Measurements from ENCODE around the gene RABGGTA. TPM values are rescaled to one million over a fixed set of nuclear protein-coding genes. Genes with fewer than 3 reads are reported as not detected.

Gene RABGGTA
- total RNA-seq, 1 donor from 2014 or later, result 36.1 TPM

GRCh38 chr14:24216345-24216699 lies 55.1 kb downstream of the RABGGTA start:
- DNase-seq (ENCODE audit: low spot score), result no peak

Other genes with a start within 250 kb of the RABGGTA start
- 1.3 TPM for gene CARMIL3, start 219.6 kb downstream of the RABGGTA start, total RNA-seq
- 1.5 TPM for gene CPNE6, start 200.0 kb downstream of the RABGGTA start, total RNA-seq
- gene PCK2, start 177.3 kb downstream of the RABGGTA start, total RNA-seq, result 116 TPM
- 65.7 TPM for gene DCAF11, start 156.8 kb downstream of the RABGGTA start, total RNA-seq
- gene NRL, start 156.6 kb downstream of the RABGGTA start, total RNA-seq, result 3.9 TPM
- 0.55 TPM for gene FITM1, start 140.9 kb downstream of the RABGGTA start, total RNA-seq
- gene PSME1, start 135.4 kb downstream of the RABGGTA start, total RNA-seq, result 227 TPM
- gene EMC9, start 130.0 kb downstream of the RABGGTA start, total RNA-seq, result 25.7 TPM
- gene PSME2, start 125.0 kb downstream of the RABGGTA start, total RNA-seq, result 213 TPM
- gene RNF31, start 124.1 kb downstream of the RABGGTA start, total RNA-seq, result 86.6 TPM
- 101 TPM for gene IRF9, start 110.3 kb downstream of the RABGGTA start, total RNA-seq
- 12.6 TPM for gene REC8, start 99.5 kb downstream of the RABGGTA start, total RNA-seq
- 69.1 TPM for gene IPO4, start 82.8 kb downstream of the RABGGTA start, total RNA-seq
- 42.9 TPM for gene TM9SF1, start 76.2 kb downstream of the RABGGTA start, total RNA-seq
- gene TSSK4, start 65.9 kb downstream of the RABGGTA start, total RNA-seq, result 2.1 TPM
- gene CHMP4A, start 58.1 kb downstream of the RABGGTA start, total RNA-seq, result 58.6 TPM
- gene MDP1, start 55.5 kb downstream of the RABGGTA start, total RNA-seq, result 17.0 TPM
- gene NEDD8, start 39.2 kb downstream of the RABGGTA start, total RNA-seq, result 159 TPM
- 78.7 TPM for gene GMPR2, start 38.7 kb downstream of the RABGGTA start, total RNA-seq
- gene TINF2, start 29.0 kb downstream of the RABGGTA start, total RNA-seq, result 82.5 TPM
- gene TGM1, start 8.4 kb downstream of the RABGGTA start, total RNA-seq, result 7.7 TPM
- 28.7 TPM for gene DHRS1, start 28.2 kb upstream of the RABGGTA start, total RNA-seq
- gene NOP9, start 28.3 kb upstream of the RABGGTA start, total RNA-seq, result 36.5 TPM
- 11.1 TPM for gene CIDEB, start 36.4 kb upstream of the RABGGTA start, total RNA-seq
- 8.2 TPM for gene LTB4R2, start 38.5 kb upstream of the RABGGTA start, total RNA-seq
- 9.6 TPM for gene LTB4R, start 39.9 kb upstream of the RABGGTA start, total RNA-seq
- gene ADCY4, start 63.5 kb upstream of the RABGGTA start, total RNA-seq, result 61.7 TPM
- gene RIPK3, start 68.4 kb upstream of the RABGGTA start, total RNA-seq, result 22.4 TPM
- 67.2 TPM for gene NFATC4, start 96.6 kb upstream of the RABGGTA start, total RNA-seq
- gene NYNRIN, start 127.4 kb upstream of the RABGGTA start, total RNA-seq, result 32.7 TPM
- 2.2 TPM for gene CBLN3, start 158.1 kb upstream of the RABGGTA start, total RNA-seq
- 72.9 TPM for gene KHNYN, start 158.4 kb upstream of the RABGGTA start, total RNA-seq
- 73.5 TPM for gene SDR39U1, start 171.2 kb upstream of the RABGGTA start, total RNA-seq
- 2.2 TPM for gene CMA1, start 236.7 kb upstream of the RABGGTA start, total RNA-seq

Data from ureter (tissue), 1 donor.